HG03571 (cell line): Measurements from ENCODE around the gene CREG2.

Experiments
- ATAC-seq: cut with Tn5 transposase; IDR thresholded peaks from one replicate; pipeline ENCODE4 v1.9.1; 2021; ENCODE audit not compliant: unreplicated experiment

CREG2 gene

GRCh38 chr2:101410114-101410513 is 22.8 kb upstream of the CREG2 start:
- ATAC-seq, result no peak

GRCh38 chr2:101409699-101410098 is 22.4 kb upstream of the CREG2 start:
- no peak for ATAC-seq

GRCh38 chr2:101408925-101409324 is 21.6 kb upstream of the CREG2 start:
- ATAC-seq, result no peak

GRCh38 chr2:101405351-101405899 is 18.1 kb upstream of the CREG2 start:
- no peak for ATAC-seq

- no peak for ATAC-seq
Measured at GRCh38 chr2:101403745-101404144, 16.4 kb upstream of the CREG2 start.

GRCh38 chr2:101402630-101403029 is 15.3 kb upstream of the CREG2 start:
- ATAC-seq, result no peak

GRCh38 chr2:101401906-101402305 is 14.6 kb upstream of the CREG2 start:
- ATAC-seq, result no peak

GRCh38 chr2:101401326-101401665 is 14.0 kb upstream of the CREG2 start:
- no peak for ATAC-seq

- ATAC-seq, result no peak
Measured at GRCh38 chr2:101400506-101401325, 13.4 kb upstream of the CREG2 start.

- ATAC-seq, result no peak
Measured at GRCh38 chr2:101400048-101400447, 12.7 kb upstream of the CREG2 start.

GRCh38 chr2:101399021-101399799 is 11.9 kb upstream of the CREG2 start:
- ATAC-seq, result no peak

- no peak for ATAC-seq
Measured at GRCh38 chr2:101398116-101398821, 11.0 kb upstream of the CREG2 start.

GRCh38 chr2:101396316-101396717 is 9.0 kb upstream of the CREG2 start:
- no peak for ATAC-seq

- no peak for ATAC-seq
Measured at GRCh38 chr2:101395545-101396315, 8.4 kb upstream of the CREG2 start.

- no peak for ATAC-seq
Measured at GRCh38 chr2:101388232-101388631, 929 bp upstream of the CREG2 start.

GRCh38 chr2:101386599-101387150 is 628 bp downstream of the CREG2 start:
- no peak for ATAC-seq

GRCh38 chr2:101383016-101383541 is 4.2 kb downstream of the CREG2 start:
- ATAC-seq, result no peak

- no peak for ATAC-seq
Measured at GRCh38 chr2:101382442-101382841, 4.9 kb downstream of the CREG2 start.

- ATAC-seq, result no peak
Measured at GRCh38 chr2:101380376-101380775, 6.9 kb downstream of the CREG2 start.

- no peak for ATAC-seq
Measured at GRCh38 chr2:101379091-101379490, 8.2 kb downstream of the CREG2 start.
